Measurements from ENCODE around the gene HSD11B2. TPM values are rescaled to one million over a fixed set of nuclear protein-coding genes. Genes with fewer than 3 reads are reported as not detected.

HSD11B2 gene
- total RNA-seq (1 to 10 TPM in 1 of 2 donors, under 1 TPM in 1; 0.51 to 6.7 TPM), polyA plus RNA-seq (1 to 10 TPM; 1.8 to 2.7 TPM)

DNA sequence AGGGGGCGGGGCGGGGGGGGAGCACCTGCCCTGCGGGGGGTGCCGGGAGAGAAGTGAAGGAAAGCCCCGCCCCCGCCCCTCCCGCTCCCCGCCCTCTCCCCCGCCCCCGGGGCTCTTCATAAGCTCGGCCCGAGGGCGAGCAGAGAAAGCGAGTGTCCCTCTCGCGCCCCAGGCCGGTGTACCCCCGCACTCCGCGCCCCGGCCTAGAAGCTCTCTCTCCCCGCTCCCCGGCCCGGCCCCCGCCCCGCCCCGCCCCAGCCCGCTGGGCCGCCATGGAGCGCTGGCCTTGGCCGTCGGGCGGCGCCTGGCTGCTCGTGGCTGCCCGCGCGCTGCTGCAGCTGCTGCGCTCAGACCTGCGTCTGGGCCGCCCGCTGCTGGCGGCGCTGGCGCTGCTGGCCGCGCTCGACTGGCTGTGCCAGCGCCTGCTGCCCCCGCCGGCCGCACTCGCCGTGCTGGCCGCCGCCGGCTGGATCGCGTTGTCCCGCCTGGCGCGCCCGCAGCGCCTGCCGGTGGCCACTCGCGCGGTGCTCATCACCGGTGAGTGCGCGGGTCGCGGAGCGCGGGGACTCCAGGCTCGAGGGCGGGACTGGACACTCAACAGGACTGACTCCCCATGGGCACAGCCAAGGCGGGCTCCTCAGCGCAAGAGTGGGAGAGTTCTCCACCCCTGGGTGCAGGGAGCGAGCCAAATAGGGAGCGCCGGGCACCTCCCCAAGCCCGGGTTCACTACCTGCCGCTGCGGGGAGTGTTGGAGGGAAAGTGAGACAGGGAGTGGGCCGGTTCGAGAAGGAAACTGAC lies at the start of gene HSD11B2:
Gene HSD11B2 (plus strand): TSS at position 145 of the 798 bp plus-strand sequence. CDS start 128 bp downstream, at position 273.
- WGBS = under 1% methylated on average over 87 of the region's 87 CpGs
- Histone ChIP-seq H3K9ac (ENCODE audit: low read depth in 1 of 2, low read length in 2 of 2) (peak within 1 kb of the TSS in 1 of 2 donors; percentile 33), H3K27me3 (ENCODE audit: control insufficient read depth in 4 of 4, insufficient read depth in 4 of 4, low read length in 3 of 4) (no peaks in the 10 kb centered on the region), H3K36me3 (ENCODE audit: control insufficient read depth in 4 of 4, insufficient read depth in 3 of 4, low read depth in 1 of 4, low read length in 3 of 4) (no peaks in the 10 kb centered on the region), H3K9me3 (ENCODE audit: control insufficient read depth in 4 of 4, low read length in 3 of 4) (no peaks in the 10 kb centered on the region), H3K27ac (ENCODE audit: low read depth in 1 of 2, low read length in 2 of 2) (peak within 1 kb of the TSS; percentile 64 to 80), H3K4me3 (ENCODE audit: low read depth in 1 of 3, low read length in 3 of 3) (peak within 1 kb of the TSS; percentile 51 to 54 (median 53)), H3K4me1 (ENCODE audit: control insufficient read depth in 4 of 4, insufficient read depth in 4 of 4, low read length in 3 of 4) (peaks cover 13 to 42% (median 38%) of the 10 kb centered on the region in 4 donors)
- TF ChIP-seq, protein P1, sequence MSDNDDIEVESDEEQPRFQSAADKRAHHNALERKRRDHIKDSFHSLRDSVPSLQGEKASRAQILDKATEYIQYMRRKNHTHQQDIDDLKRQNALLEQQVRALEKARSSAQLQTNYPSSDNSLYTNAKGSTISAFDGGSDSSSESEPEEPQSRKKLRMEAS (IDR thresholded peaks at IDR 0.05) = no peak
- TF ChIP-seq RAD21 (IDR thresholded peaks at IDR 0.05) (no peak), GABPA (IDR thresholded peaks at IDR 0.05 in 1 of 2, conservative IDR thresholded peaks at IDR 0.05 in 1 of 2) (no peak), EGR1 (IDR thresholded peaks at IDR 0.05; ENCODE audit: low read depth in 2 of 2) (no peak), HNF4G (IDR thresholded peaks at IDR 0.05) (no peak), RXRA (IDR thresholded peaks at IDR 0.05) (no peak)
- TF ChIP-seq, protein P2, sequence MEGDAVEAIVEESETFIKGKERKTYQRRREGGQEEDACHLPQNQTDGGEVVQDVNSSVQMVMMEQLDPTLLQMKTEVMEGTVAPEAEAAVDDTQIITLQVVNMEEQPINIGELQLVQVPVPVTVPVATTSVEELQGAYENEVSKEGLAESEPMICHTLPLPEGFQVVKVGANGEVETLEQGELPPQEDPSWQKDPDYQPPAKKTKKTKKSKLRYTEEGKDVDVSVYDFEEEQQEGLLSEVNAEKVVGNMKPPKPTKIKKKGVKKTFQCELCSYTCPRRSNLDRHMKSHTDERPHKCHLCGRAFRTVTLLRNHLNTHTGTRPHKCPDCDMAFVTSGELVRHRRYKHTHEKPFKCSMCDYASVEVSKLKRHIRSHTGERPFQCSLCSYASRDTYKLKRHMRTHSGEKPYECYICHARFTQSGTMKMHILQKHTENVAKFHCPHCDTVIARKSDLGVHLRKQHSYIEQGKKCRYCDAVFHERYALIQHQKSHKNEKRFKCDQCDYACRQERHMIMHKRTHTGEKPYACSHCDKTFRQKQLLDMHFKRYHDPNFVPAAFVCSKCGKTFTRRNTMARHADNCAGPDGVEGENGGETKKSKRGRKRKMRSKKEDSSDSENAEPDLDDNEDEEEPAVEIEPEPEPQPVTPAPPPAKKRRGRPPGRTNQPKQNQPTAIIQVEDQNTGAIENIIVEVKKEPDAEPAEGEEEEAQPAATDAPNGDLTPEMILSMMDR (IDR thresholded peaks at IDR 0.05; ENCODE audit: low read depth, low read length, missing input control) = peak; percentile 7
- DNase-seq (ENCODE audit: low spot score) = peak; percentile 62

DNA sequence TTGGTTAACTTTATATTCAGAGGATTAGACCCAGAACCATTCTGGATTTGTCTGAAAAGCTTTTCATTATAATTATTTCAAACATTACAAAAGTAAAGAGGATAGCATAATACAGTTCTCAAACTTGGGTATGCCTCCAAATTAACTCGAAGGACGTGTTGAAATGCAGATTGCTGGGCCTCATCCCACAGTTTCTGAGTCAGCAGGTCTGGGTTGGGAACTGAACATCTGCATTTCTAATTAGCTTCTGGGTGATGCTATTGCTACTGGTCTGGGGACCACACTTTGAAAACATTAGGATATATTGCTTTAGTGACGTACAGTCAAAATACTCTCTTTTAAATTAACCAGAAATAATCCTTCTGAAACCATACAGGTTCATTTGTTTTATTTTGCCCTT lies 47.6 kb upstream of the HSD11B2 start:
- no peak for DNase-seq (ENCODE audit: low spot score)
- H3K9ac ChIP-seq (ENCODE audit: low read depth in 1 of 2, low read length in 2 of 2) = no peak overlapping the region
- H3K36me3 ChIP-seq (ENCODE audit: control insufficient read depth in 4 of 4, insufficient read depth in 3 of 4, low read depth in 1 of 4, low read length in 3 of 4) = no peaks in the 10 kb centered on the region
- no peaks in the 10 kb centered on the region for H3K4me1 ChIP-seq (ENCODE audit: control insufficient read depth in 4 of 4, insufficient read depth in 4 of 4, low read length in 3 of 4)
- no peaks in the 10 kb centered on the region for H3K9me3 ChIP-seq (ENCODE audit: control insufficient read depth in 4 of 4, low read length in 3 of 4)
- H3K4me3 ChIP-seq (ENCODE audit: low read depth in 1 of 3, low read length in 3 of 3) = no peak overlapping the region
- TF ChIP-seq ZBTB33 (IDR thresholded peaks at IDR 0.05) (no peak), HNF4G (IDR thresholded peaks at IDR 0.05) (no peak), RXRA (IDR thresholded peaks at IDR 0.05) (no peak), EGR1 (IDR thresholded peaks at IDR 0.05; ENCODE audit: low read depth in 2 of 2) (no peak), SP1 (IDR thresholded peaks at IDR 0.05) (no peak), ATF3 (IDR thresholded peaks at IDR 0.05) (no peak), GABPA (IDR thresholded peaks at IDR 0.05 in 1 of 2, conservative IDR thresholded peaks at IDR 0.05 in 1 of 2) (no peak), TAF1 (conservative IDR thresholded peaks at IDR 0.05) (no peak), NR2F2 (IDR thresholded peaks at IDR 0.05) (no peak), HNF4A (conservative IDR thresholded peaks at IDR 0.05) (no peak), FOXA1 (IDR thresholded peaks at IDR 0.05) (no peak)
- TF ChIP-seq, protein P2 (IDR thresholded peaks at IDR 0.05; ENCODE audit: low read depth, low read length, missing input control) = no peak
- TF ChIP-seq, protein P1 (IDR thresholded peaks at IDR 0.05) = no peak
- TF ChIP-seq, protein P3, sequence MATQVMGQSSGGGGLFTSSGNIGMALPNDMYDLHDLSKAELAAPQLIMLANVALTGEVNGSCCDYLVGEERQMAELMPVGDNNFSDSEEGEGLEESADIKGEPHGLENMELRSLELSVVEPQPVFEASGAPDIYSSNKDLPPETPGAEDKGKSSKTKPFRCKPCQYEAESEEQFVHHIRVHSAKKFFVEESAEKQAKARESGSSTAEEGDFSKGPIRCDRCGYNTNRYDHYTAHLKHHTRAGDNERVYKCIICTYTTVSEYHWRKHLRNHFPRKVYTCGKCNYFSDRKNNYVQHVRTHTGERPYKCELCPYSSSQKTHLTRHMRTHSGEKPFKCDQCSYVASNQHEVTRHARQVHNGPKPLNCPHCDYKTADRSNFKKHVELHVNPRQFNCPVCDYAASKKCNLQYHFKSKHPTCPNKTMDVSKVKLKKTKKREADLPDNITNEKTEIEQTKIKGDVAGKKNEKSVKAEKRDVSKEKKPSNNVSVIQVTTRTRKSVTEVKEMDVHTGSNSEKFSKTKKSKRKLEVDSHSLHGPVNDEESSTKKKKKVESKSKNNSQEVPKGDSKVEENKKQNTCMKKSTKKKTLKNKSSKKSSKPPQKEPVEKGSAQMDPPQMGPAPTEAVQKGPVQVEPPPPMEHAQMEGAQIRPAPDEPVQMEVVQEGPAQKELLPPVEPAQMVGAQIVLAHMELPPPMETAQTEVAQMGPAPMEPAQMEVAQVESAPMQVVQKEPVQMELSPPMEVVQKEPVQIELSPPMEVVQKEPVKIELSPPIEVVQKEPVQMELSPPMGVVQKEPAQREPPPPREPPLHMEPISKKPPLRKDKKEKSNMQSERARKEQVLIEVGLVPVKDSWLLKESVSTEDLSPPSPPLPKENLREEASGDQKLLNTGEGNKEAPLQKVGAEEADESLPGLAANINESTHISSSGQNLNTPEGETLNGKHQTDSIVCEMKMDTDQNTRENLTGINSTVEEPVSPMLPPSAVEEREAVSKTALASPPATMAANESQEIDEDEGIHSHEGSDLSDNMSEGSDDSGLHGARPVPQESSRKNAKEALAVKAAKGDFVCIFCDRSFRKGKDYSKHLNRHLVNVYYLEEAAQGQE (IDR thresholded peaks at IDR 0.05) = no peak
- H3K27me3 ChIP-seq (ENCODE audit: control insufficient read depth in 4 of 4, insufficient read depth in 4 of 4, low read length in 3 of 4) = no peaks in the 10 kb centered on the region
- no peak overlapping the region for H3K27ac ChIP-seq (ENCODE audit: low read depth in 1 of 2, low read length in 2 of 2)
- WGBS = 94% methylated on average over 3 of the region's 3 CpGs
